Tongue (tissue), 2 donors: ENCODE data around the gene CPN1. TPM values are rescaled to one million over a fixed set of nuclear protein-coding genes. Genes with fewer than 3 reads are reported as not detected.

Source experiments
- DNase-seq: peaks from one replicate; pipeline ENCODE4 v3.0.0-alpha.2; 2015
- total RNA-seq: library from RNA; depleted of rRNA; stranded (reverse); fragments of >200 nt; gene quantifications from one replicate; pipeline ENCODE4 v1.2.3, GENCODE V29; 2014

Gene CPN1
- total RNA-seq, 1 donor from 2014 or later = not detected

- no peak for DNase-seq
Measured at GRCh38 chr10:99995713-99996112, 86.0 kb downstream of the CPN1 start.

- DNase-seq = no peak
Measured at GRCh38 chr10:99995269-99995668, 86.4 kb downstream of the CPN1 start.

- no peak for DNase-seq
Measured at GRCh38 chr10:99994801-99995200, 86.9 kb downstream of the CPN1 start.

GRCh38 chr10:99993701-99994689 lies 87.7 kb downstream of the CPN1 start:
- peak; percentile 90 for DNase-seq

Other genes with a start within 250 kb of the CPN1 start
- gene DNMBP, start 71.9 kb downstream of the CPN1 start, total RNA-seq = 23.8 TPM
- 35.8 TPM for gene ERLIN1, start 104.2 kb upstream of the CPN1 start, total RNA-seq
- 20.5 TPM for gene CHUK, start 147.7 kb upstream of the CPN1 start, total RNA-seq
- gene CWF19L1, start 185.8 kb upstream of the CPN1 start, total RNA-seq = 29.4 TPM
- 27.9 TPM for gene BLOC1S2, start 204.8 kb upstream of the CPN1 start, total RNA-seq
- not detected for gene PKD2L1, start 248.4 kb upstream of the CPN1 start, total RNA-seq